Endothelial cell of umbilical vein (primary cell): ENCODE measurements around the gene RAB11FIP2. TPM values are rescaled to one million over a fixed set of nuclear protein-coding genes. Genes with fewer than 3 reads are reported as not detected.

ENCODE experiments used
- BruUV-seq: library from RNA; stranded (reverse); fragments of 400-500 nt; replicated peaks from 2 replicates; lab custom pipeline; 2021; lab: Mats Ljungman, UMichigan
- CTCF ChIA-PET: fragments of 300-600, 350-600 bp; sonication (Branson Sonifier 250); formaldehyde crosslinking; loops from one replicate; lab custom pipeline; 2021; ENCODE audit warnings: antibody characterized with exemption, inconsistent platforms; lab: Charles Lee
- POLR2A ChIA-PET: fragments of 300-600, 350-600 bp; sonication (Branson Sonifier 250); formaldehyde crosslinking; loops from one replicate; lab custom pipeline; 2021; ENCODE audit warnings: antibody characterized with exemption, inconsistent platforms; lab: Charles Lee
- DNase-seq: peaks from one replicate; pipeline ENCODE4 v3.0.0-alpha.2; 2011; ENCODE audit warnings: low read depth, low spot score
- FAIRE-seq: peaks from 2 replicates; lab custom pipeline; 2011; peaks lifted over from hg19 to GRCh38; lab: Jason Lieb, UNC
- H2AFZ ChIP-seq: 2 replicates; pipeline ENCODE4 v1.6.0; 2012; ENCODE audit warnings: low read depth, low read length, control low read depth, inconsistent platforms
- H3K27ac ChIP-seq: 2 replicates; pipeline ENCODE4 v1.5.1; 2011; ENCODE audit warnings: low read depth, mild to moderate bottlenecking, control low read depth, low read length, moderate library complexity; ENCODE audit not compliant: insufficient read depth
- H3K27me3 ChIP-seq, 2 experiments: 2 replicates each; pipeline versions ENCODE4 v1.6.0 to v1.6.1; 2011; ENCODE audit warnings: low read length in 2 of 2, mixed read lengths in 1 of 2; ENCODE audit not compliant: control insufficient read depth in 2 of 2, insufficient read depth in 2 of 2
- H3K36me3 ChIP-seq, 2 experiments: 2 replicates in 1 of 2; 3 replicates in 1 of 2; pipeline ENCODE4 v1.5.1; 2011; ENCODE audit warnings: low read length in 2 of 2, mild to moderate bottlenecking in 1 of 2, moderate library complexity in 1 of 2; ENCODE audit not compliant: control insufficient read depth in 2 of 2, insufficient read depth in 2 of 2; ENCODE audit errors: extremely low read depth in 1 of 2
- H3K4me1 ChIP-seq: 3 replicates; pipeline ENCODE4 v1.5.1; 2011; ENCODE audit warnings: mild to moderate bottlenecking, low read length; ENCODE audit not compliant: control insufficient read depth, insufficient read depth; ENCODE audit errors: extremely low read depth
- H3K4me2 ChIP-seq: 2 replicates; pipeline ENCODE4 v1.6.1; 2011; ENCODE audit warnings: low read length, control low read depth, mixed read lengths; ENCODE audit not compliant: insufficient read depth
- H3K4me3 ChIP-seq, 3 experiments: fragments of 200-600 bp in 1 of 3; sonication (generic), shearing (Covaris generic) in 1 of 3; replicated peaks in 1 of 3; 2 replicates each; pipeline ENCODE4 v1.5.1; 2011 to 2016; ENCODE audit warnings: control low read depth in 3 of 3, low read length in 3 of 3, mild to moderate bottlenecking in 2 of 3, inconsistent platforms in 1 of 3, low read depth in 1 of 3, moderate library complexity in 1 of 3; ENCODE audit not compliant: insufficient read depth in 1 of 3
- H3K79me2 ChIP-seq: 2 replicates; pipeline ENCODE4 v1.6.0; 2012; ENCODE audit warnings: low read length, inconsistent platforms; ENCODE audit not compliant: control insufficient read depth, insufficient read depth
- H3K9ac ChIP-seq: replicated peaks from 2 replicates; pipeline ENCODE3; 2011; ENCODE audit warnings: low read length, control low read depth; ENCODE audit not compliant: insufficient read depth; ENCODE audit errors: extremely low read depth
- H3K9me1 ChIP-seq: replicated peaks from 3 replicates; pipeline ENCODE4 v1.6.0; 2011; ENCODE audit warnings: mild to moderate bottlenecking, low read length; ENCODE audit not compliant: control insufficient read depth, insufficient read depth; ENCODE audit errors: extremely low read depth
- H3K9me3 ChIP-seq: replicated peaks from 2 replicates; pipeline ENCODE4 v1.5.1; 2012; ENCODE audit warnings: low read length, inconsistent platforms; ENCODE audit not compliant: control insufficient read depth, insufficient read depth
- H4K20me1 ChIP-seq: replicated peaks from 2 replicates; pipeline ENCODE3; 2011; ENCODE audit warnings: mild to moderate bottlenecking, low read length; ENCODE audit not compliant: control insufficient read depth, insufficient read depth; ENCODE audit errors: extremely low read depth
- EZH2 ChIP-seq: IDR thresholded peaks from 2 replicates; pipeline ENCODE4 v1.6.1; 2012; ENCODE audit warnings: borderline replicate concordance, low read depth, mild to moderate bottlenecking, moderate library complexity, low read length, inconsistent platforms; ENCODE audit not compliant: severe bottlenecking
- FOS ChIP-seq: IDR thresholded peaks from 2 replicates; pipeline ENCODE4 v1.6.1; 2011; ENCODE audit warnings: mild to moderate bottlenecking, low read length, moderate library complexity, borderline replicate concordance; ENCODE audit not compliant: insufficient read depth
- GATA2 ChIP-seq: IDR thresholded peaks from 2 replicates; pipeline ENCODE4 v1.7.0; 2011; ENCODE audit warnings: low read depth, mild to moderate bottlenecking, moderate library complexity, mixed read lengths, low read length; ENCODE audit not compliant: insufficient read length, insufficient read depth
- JUN ChIP-seq: IDR thresholded peaks from 2 replicates; pipeline ENCODE4 v1.6.1; 2011; ENCODE audit warnings: borderline replicate concordance, low read depth; ENCODE audit not compliant: insufficient read length, insufficient read depth
- MYC ChIP-seq: IDR thresholded peaks from one replicate; pipeline ENCODE4 v1.6.1; 2011; ENCODE audit warnings: mild to moderate bottlenecking, low read depth, low read length
- POLR2A ChIP-seq: IDR thresholded peaks from 2 replicates; pipeline ENCODE4 v1.6.1; 2012; ENCODE audit warnings: low read depth, mild to moderate bottlenecking, control low read depth, low read length
- POLR2AphosphoS5 ChIP-seq: IDR thresholded peaks from 2 replicates; pipeline ENCODE4 v1.6.1; 2012; ENCODE audit warnings: low read depth, mild to moderate bottlenecking, control low read depth, low read length, moderate library complexity; ENCODE audit not compliant: insufficient read depth
- dilution Hi-C: fragments of 300-500 bp; cut with MboI; formaldehyde crosslinking; loops from one replicate; pipeline ENCODE4 v1.15.0; 2019; ENCODE audit warnings: low sequenced_read_pairs; ENCODE audit not compliant: extremely low pct_ligation_motif_present
- intact Hi-C: fragments of 100-400 bp; cut with micrococcal nuclease; formaldehyde crosslinking; loops from one replicate; pipeline ENCODE4 v1.10.0; 2022
- polyA plus RNA-seq, 4 experiments: library from polyadenylated mRNA; depleted of rRNA in 3 of 4; stranded (reverse) in 3 of 4; unstranded in 1 of 4; fragments of >200 nt; gene quantifications; 2 replicates each; pipeline versions ENCODE4 v1.2.1 to v1.2.3, GENCODE V29; 2011 to 2012; ENCODE audit warnings: missing spikeins in 1 of 4
- total RNA-seq: library from RNA; stranded (reverse); gene quantifications from 2 replicates; pipeline ENCODE4 v1.2.3, GENCODE V29; 2021
- TF ChIP-seq, protein P1 (sequence below): IDR thresholded peaks from 2 replicates; pipeline ENCODE4 v1.6.1; 2011; ENCODE audit not compliant: insufficient read depth, insufficient read length
- TF ChIP-seq, protein P2 (sequence below), 2 donors: IDR thresholded peaks; 1 replicate in 1 of 2; 2 replicates in 1 of 2; pipeline ENCODE4 v1.5.1; 2011; ENCODE audit warnings: low read length in 2 of 2, mild to moderate bottlenecking in 2 of 2, moderate library complexity in 2 of 2, control low read depth in 1 of 2, inconsistent platforms in 1 of 2, low read depth in 1 of 2; ENCODE audit not compliant: insufficient read depth in 1 of 2; ENCODE audit errors: extremely low read depth in 1 of 2

The RAB11FIP2 gene
- total and polyA plus RNA-seq, 2 donors (not counting 3 experiments of a cell fraction or from before 2014, with no cell fraction given): 1.9 to 8.6 TPM

DNA sequence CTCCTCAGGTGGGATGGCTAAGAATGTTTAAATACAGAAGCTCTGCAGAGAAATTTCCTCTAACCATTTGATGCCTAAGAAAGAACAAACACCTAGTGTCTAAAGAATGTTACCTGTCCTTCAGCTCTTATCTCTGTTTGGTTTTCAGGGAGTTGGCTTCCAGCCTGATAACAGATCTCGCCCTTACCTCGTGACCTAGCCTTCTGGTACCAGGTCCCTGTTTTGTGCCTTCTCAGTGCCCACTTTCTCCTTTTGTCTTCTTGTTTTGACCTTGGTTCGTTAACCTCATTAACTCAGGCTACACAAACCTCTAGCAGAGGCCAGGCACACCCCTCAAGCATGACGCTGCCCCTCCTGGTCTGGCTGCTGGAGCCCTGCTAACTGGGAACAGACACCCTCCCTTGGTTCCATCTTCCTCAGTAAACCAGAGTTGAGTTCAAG, 16.1 kb upstream of the RAB11FIP2 start:
- intact Hi-C loops: no loop called here

More for the DNA sequence above, 16.1 kb upstream of the RAB11FIP2 start:
- H3K79me2 ChIP-seq: no peaks in the 10 kb centered on the region
- H3K4me1 ChIP-seq: no peaks in the 10 kb centered on the region
- no TSS peak for BruUV-seq
- FAIRE-seq (no peak), DNase-seq (no peak)
- TF ChIP-seq POLR2AphosphoS5 (no peak), FOS (no peak), GATA2 (no peak), JUN (no peak), POLR2A (no peak), MYC (no peak), EZH2 (no peak)
- TF ChIP-seq, protein P1, sequence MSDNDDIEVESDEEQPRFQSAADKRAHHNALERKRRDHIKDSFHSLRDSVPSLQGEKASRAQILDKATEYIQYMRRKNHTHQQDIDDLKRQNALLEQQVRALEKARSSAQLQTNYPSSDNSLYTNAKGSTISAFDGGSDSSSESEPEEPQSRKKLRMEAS: no peak
- TF ChIP-seq, protein P2, sequence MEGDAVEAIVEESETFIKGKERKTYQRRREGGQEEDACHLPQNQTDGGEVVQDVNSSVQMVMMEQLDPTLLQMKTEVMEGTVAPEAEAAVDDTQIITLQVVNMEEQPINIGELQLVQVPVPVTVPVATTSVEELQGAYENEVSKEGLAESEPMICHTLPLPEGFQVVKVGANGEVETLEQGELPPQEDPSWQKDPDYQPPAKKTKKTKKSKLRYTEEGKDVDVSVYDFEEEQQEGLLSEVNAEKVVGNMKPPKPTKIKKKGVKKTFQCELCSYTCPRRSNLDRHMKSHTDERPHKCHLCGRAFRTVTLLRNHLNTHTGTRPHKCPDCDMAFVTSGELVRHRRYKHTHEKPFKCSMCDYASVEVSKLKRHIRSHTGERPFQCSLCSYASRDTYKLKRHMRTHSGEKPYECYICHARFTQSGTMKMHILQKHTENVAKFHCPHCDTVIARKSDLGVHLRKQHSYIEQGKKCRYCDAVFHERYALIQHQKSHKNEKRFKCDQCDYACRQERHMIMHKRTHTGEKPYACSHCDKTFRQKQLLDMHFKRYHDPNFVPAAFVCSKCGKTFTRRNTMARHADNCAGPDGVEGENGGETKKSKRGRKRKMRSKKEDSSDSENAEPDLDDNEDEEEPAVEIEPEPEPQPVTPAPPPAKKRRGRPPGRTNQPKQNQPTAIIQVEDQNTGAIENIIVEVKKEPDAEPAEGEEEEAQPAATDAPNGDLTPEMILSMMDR (IDR thresholded peaks at IDR 0.05; ENCODE audit: extremely low read depth in 1 of 2, insufficient read depth in 1 of 2, low read depth in 1 of 2, low read length in 2 of 2): no peak
- no peaks in the 10 kb centered on the region for H3K9me3 ChIP-seq
- no peak overlapping the region for H3K9ac ChIP-seq
- ChIA-PET POLR2A (no interaction called here), CTCF (interaction anchor here (0.8 to 1.2 kb wide), 3 partner anchors 8 to 21 kb away, joined by 3 to 4 read pairs (median 3); no protein-coding TSS in a partner anchor)
- no peaks in the 10 kb centered on the region for H4K20me1 ChIP-seq
- no peak overlapping the region for H3K4me2 ChIP-seq
- no peak overlapping the region for H2AFZ ChIP-seq
- no peaks in the 10 kb centered on the region for H3K9me1 ChIP-seq
- H3K27me3 ChIP-seq: no peaks in the 10 kb centered on the region
- no peak overlapping the region for H3K4me3 ChIP-seq
- no peak overlapping the region for H3K27ac ChIP-seq
- dilution Hi-C loops: no loop called here
- H3K36me3 ChIP-seq: no peaks in the 10 kb centered on the region
